HepG2 (cell line): ENCODE measurements around the gene TXNDC11. TPM values are rescaled to one million over a fixed set of nuclear protein-coding genes. Genes with fewer than 3 reads are reported as not detected.

Experiments
- ETS1 ChIP-seq: sonication (generic); formaldehyde crosslinking; IDR thresholded peaks from 2 replicates; pipeline ENCODE4 v1.4.0; 2020; ENCODE audit warnings: missing genetic modification reagents
- NR2F2 ChIP-seq: IDR thresholded peaks from 2 replicates; pipeline ENCODE4 v1.6.1; 2012; ENCODE audit warnings: low read depth, inconsistent platforms, borderline replicate concordance
- RBFOX2 ChIP-seq: fragments of 200-400 bp; formaldehyde crosslinking; IDR thresholded peaks from 2 replicates; pipeline ENCODE4 v1.6.1; 2017; ENCODE audit warnings: low read depth, mild to moderate bottlenecking, low read length
- SOX6 ChIP-seq, 2 experiments: fragments of 450-650 bp in 1 of 2; sonication (generic) in 1 of 2; formaldehyde crosslinking in 1 of 2; IDR thresholded peaks; 2 replicates each; pipeline versions ENCODE4 v1.4.0 to v1.6.1; 2017 to 2020; ENCODE audit warnings: antibody characterized with exemption in 1 of 2, mild to moderate bottlenecking in 1 of 2, missing genetic modification reagents in 1 of 2
- THRA ChIP-seq: sonication (generic); formaldehyde crosslinking; IDR thresholded peaks from 2 replicates; pipeline ENCODE4 v1.4.0; 2020; ENCODE audit warnings: missing genetic modification reagents, borderline replicate concordance
- ZNF441 ChIP-seq: sonication (generic); formaldehyde crosslinking; IDR thresholded peaks from 2 replicates; pipeline ENCODE4 v1.7.0; 2021; ENCODE audit warnings: missing genetic modification reagents, borderline replicate concordance
- ZNF788 ChIP-seq: sonication (generic); formaldehyde crosslinking; IDR thresholded peaks from 2 replicates; pipeline ENCODE4 v1.5.0; 2020; ENCODE audit warnings: mild to moderate bottlenecking, missing genetic modification reagents, borderline replicate concordance
- ZNF790 ChIP-seq: sonication (generic); formaldehyde crosslinking; IDR thresholded peaks from 2 replicates; pipeline ENCODE4 v1.8.0; 2022; ENCODE audit warnings: missing genetic modification reagents, mild to moderate bottlenecking, borderline replicate concordance
- polyA plus RNA-seq, 8 experiments: library from polyadenylated mRNA; depleted of rRNA in 3 of 8; stranded (reverse) in 7 of 8; unstranded in 1 of 8; fragments of >200 nt; fragmentation: Illumina TruSeq in 4 of 8; extraction: Trizol in 4 of 8; gene quantifications; 2 replicates each; pipeline versions ENCODE4 v1.2.1 to v1.2.3, GENCODE V29; 2011 to 2016; ENCODE audit warnings: low read depth in 4 of 8, missing spikeins in 1 of 8, mixed read lengths in 1 of 8; ENCODE audit not compliant: insufficient read depth in 1 of 8
- total RNA-seq, 5 experiments: library from RNA; depleted of rRNA; stranded (reverse); fragments of >200 nt; fragmentation: Illumina TruSeq; extraction: Trizol; gene quantifications; 2 replicates each; pipeline ENCODE4 v1.2.3, GENCODE V29; 2016; ENCODE audit warnings: low read depth in 1 of 5
- TF ChIP-seq, protein P1 (sequence below), 2 experiments: sonication (generic) in 1 of 2; formaldehyde crosslinking in 1 of 2; IDR thresholded peaks; 2 replicates each; pipeline versions ENCODE4 v1.4.0 to v1.6.1; 2018 to 2020; ENCODE audit warnings: missing genetic modification reagents in 2 of 2, borderline replicate concordance in 1 of 2, low read depth in 1 of 2, mild to moderate bottlenecking in 1 of 2, missing biosample characterization in 1 of 2

TXNDC11 gene
- total and polyA plus RNA-seq, 2 of the 13 experiments (the other 11 are each of a cell fraction or from before 2014, with no cell fraction given): 74.9 to 123 TPM

- peak; percentile 99 for TF ChIP-seq RBFOX2
- peak; percentile 16; the same call in 1 of the 2 replicates for TF ChIP-seq NR2F2
- 0 out of 2 replicates have a peak, but pooled peaks have one; percentile 57 for TF ChIP-seq THRA (CRISPR knock-in tag)
- TF ChIP-seq ZNF441: peak; percentile 77
- TF ChIP-seq SOX6 (IDR thresholded peaks at IDR 0.05): no peak
- peak; percentile 60 for TF ChIP-seq SOX6 (CRISPR knock-in tag; IDR thresholded peaks at IDR 0.05)
- TF ChIP-seq ZNF788 (CRISPR knock-in tag): peak; percentile 98
- TF ChIP-seq, protein P1, sequence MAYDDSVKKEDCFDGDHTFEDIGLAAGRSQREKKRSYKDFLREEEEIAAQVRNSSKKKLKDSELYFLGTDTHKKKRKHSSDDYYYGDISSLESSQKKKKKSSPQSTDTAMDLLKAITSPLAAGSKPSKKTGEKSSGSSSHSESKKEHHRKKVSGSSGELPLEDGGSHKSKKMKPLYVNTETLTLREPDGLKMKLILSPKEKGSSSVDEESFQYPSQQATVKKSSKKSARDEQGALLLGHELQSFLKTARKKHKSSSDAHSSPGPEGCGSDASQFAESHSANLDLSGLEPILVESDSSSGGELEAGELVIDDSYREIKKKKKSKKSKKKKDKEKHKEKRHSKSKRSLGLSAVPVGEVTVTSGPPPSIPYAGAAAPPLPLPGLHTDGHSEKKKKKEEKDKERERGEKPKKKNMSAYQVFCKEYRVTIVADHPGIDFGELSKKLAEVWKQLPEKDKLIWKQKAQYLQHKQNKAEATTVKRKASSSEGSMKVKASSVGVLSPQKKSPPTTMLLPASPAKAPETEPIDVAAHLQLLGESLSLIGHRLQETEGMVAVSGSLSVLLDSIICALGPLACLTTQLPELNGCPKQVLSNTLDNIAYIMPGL (CRISPR knock-in tag; IDR thresholded peaks at IDR 0.05; ENCODE audit: borderline replicate concordance in 1 of 2, low read depth in 1 of 2): peak; percentile 7 to 89; a peak in 2 of 4 replicates
- TF ChIP-seq ZNF790 (CRISPR knock-in tag): no peak; the same call in 1 of the 2 replicates
- TF ChIP-seq ETS1 (CRISPR knock-in tag): peak; percentile 28; the same call in 1 of the 2 replicates
- TF ChIP-seq, all 625 proteins: peak for 396
Observed at GRCh38 chr16:11742536-11743307, at the start of gene TXNDC11 (continued).
